ENCODE data around the gene ADRA2B. TPM values are rescaled to one million over a fixed set of nuclear protein-coding genes. Genes with fewer than 3 reads are reported as not detected.

ADRA2B gene
- polyA plus RNA-seq, 1 donor (not counting 4 experiments of a cell fraction or from before 2014, with no cell fraction given) = not detected

DNA sequence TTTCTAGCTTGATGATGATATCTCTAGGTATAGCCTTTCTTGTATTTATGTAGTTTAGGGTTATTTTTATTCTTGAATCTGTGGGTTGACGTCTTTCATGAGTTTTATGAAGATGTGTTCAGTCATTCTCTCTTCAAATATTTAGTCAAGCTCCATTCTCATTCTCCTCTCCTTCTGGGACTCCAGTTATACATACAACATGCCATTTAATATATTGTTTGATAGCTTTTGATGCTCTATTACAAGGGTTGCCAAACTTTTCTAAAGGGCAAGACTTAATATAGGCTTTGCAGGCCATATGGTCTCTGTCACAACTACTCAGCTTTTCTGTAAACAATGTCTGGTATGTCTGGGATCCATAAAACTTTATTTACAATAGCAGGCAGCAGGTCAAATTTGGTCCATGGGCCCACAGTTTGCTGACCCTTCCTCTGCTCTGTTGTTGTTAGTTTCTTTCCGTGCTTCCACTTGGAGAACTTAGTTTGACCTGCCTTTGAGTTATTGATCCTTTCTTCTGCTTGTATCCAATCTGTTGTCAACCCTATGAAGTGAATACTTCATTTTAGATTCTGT, 41.1 kb downstream of the ADRA2B start:
- H3K9me3 ChIP-seq (ENCODE audit: control insufficient read depth, low read depth, low read length) = no peaks in the 10 kb centered on the region
- no peaks in the 10 kb centered on the region for H3K36me3 ChIP-seq (ENCODE audit: control insufficient read depth in 2 of 2, extremely low read depth in 1 of 2, insufficient read depth in 2 of 2, low read length in 2 of 2)
- no peak overlapping the region for H3K27ac ChIP-seq (ENCODE audit: control insufficient read depth, insufficient read depth, low read length)
- TF ChIP-seq, protein P1, sequence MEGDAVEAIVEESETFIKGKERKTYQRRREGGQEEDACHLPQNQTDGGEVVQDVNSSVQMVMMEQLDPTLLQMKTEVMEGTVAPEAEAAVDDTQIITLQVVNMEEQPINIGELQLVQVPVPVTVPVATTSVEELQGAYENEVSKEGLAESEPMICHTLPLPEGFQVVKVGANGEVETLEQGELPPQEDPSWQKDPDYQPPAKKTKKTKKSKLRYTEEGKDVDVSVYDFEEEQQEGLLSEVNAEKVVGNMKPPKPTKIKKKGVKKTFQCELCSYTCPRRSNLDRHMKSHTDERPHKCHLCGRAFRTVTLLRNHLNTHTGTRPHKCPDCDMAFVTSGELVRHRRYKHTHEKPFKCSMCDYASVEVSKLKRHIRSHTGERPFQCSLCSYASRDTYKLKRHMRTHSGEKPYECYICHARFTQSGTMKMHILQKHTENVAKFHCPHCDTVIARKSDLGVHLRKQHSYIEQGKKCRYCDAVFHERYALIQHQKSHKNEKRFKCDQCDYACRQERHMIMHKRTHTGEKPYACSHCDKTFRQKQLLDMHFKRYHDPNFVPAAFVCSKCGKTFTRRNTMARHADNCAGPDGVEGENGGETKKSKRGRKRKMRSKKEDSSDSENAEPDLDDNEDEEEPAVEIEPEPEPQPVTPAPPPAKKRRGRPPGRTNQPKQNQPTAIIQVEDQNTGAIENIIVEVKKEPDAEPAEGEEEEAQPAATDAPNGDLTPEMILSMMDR (optimal IDR thresholded peaks at IDR 0.05 in 1 of 3, IDR thresholded peaks at IDR 0.05 in 1 of 3, conservative IDR thresholded peaks at IDR 0.05 in 1 of 3; ENCODE audit: extremely low read depth in 1 of 3, insufficient read depth in 2 of 3, low read length in 3 of 3) = no peak
- no peak overlapping the region for H2AFZ ChIP-seq (ENCODE audit: control insufficient read depth, low read length)
- dilution Hi-C loops (cut with MboI; ENCODE audit: extremely low pct_ligation_motif_present, low sequenced_read_pairs) = no loop called here
- H3K27me3 ChIP-seq (ENCODE audit: control insufficient read depth, extremely low read depth, insufficient read depth, low read length) = no peaks in the 10 kb centered on the region
- no peak overlapping the region for H3K9ac ChIP-seq (ENCODE audit: control insufficient read depth, extremely low read depth, insufficient read depth, low read length)
- no peaks in the 10 kb centered on the region for H3K79me2 ChIP-seq (ENCODE audit: control insufficient read depth, insufficient read depth, low read length)
- FAIRE-seq (no peak), DNase-seq (ENCODE audit: low read depth, low spot score) (no peak)
- H4K20me1 ChIP-seq (ENCODE audit: control insufficient read depth, extremely low read depth, insufficient read depth, low read length) = no peaks in the 10 kb centered on the region
- no peak overlapping the region for H3K4me3 ChIP-seq (ENCODE audit: control insufficient read depth in 2 of 3, extremely low read depth in 1 of 3, insufficient read depth in 2 of 3, low read depth in 1 of 3, low read length in 3 of 3)
- H3K4me1 ChIP-seq (ENCODE audit: control insufficient read depth, extremely low read depth, insufficient read depth, low read length) = no peaks in the 10 kb centered on the region
- no peaks in the 10 kb centered on the region for H3K9me1 ChIP-seq (ENCODE audit: control insufficient read depth, extremely low read depth, insufficient read depth, low read length)
- no peak overlapping the region for H3K4me2 ChIP-seq (ENCODE audit: control insufficient read depth, extremely low read depth, insufficient read depth, low read depth, low read length)

DNA sequence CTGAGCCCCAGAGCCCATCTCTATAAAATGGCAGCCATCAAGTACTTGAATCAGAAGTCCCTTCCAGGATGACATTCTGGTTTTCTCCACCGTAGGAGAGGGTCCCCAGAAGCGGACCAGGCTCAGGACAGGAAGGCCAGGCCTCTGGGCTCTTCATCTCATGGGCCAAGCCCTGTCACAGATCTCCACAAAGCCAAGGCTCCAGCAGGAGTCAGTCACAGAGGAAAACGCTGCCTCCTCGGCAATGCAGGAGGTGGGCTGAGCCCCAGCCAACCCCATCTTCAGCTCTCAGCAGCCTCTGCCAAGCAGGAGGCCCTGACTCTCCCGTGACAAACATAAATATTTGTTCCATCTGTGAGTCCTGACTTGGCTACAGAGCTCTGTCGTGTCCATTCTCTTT, 42.2 kb downstream of the ADRA2B start:
- no peak for TF ChIP-seq EZH2 (IDR thresholded peaks at IDR 0.05; ENCODE audit: low read length)
- TF ChIP-seq, protein P1 (optimal IDR thresholded peaks at IDR 0.05 in 1 of 3, IDR thresholded peaks at IDR 0.05 in 1 of 3, conservative IDR thresholded peaks at IDR 0.05 in 1 of 3; ENCODE audit: extremely low read depth in 1 of 3, insufficient read depth in 2 of 3, low read length in 3 of 3) = no peak
- H3K4me1 ChIP-seq (ENCODE audit: control insufficient read depth, extremely low read depth, insufficient read depth, low read length) = no peaks in the 10 kb centered on the region
- no peak overlapping the region for H3K27ac ChIP-seq (ENCODE audit: control insufficient read depth, insufficient read depth, low read length)
- no peak overlapping the region for H3K4me3 ChIP-seq (ENCODE audit: control insufficient read depth in 2 of 3, extremely low read depth in 1 of 3, insufficient read depth in 2 of 3, low read depth in 1 of 3, low read length in 3 of 3)
- H3K27me3 ChIP-seq (ENCODE audit: control insufficient read depth, extremely low read depth, insufficient read depth, low read length) = no peaks in the 10 kb centered on the region
- no peaks in the 10 kb centered on the region for H3K79me2 ChIP-seq (ENCODE audit: control insufficient read depth, insufficient read depth, low read length)
- no peaks in the 10 kb centered on the region for H3K9me3 ChIP-seq (ENCODE audit: control insufficient read depth, low read depth, low read length)
- H4K20me1 ChIP-seq (ENCODE audit: control insufficient read depth, extremely low read depth, insufficient read depth, low read length) = no peaks in the 10 kb centered on the region
- no peak overlapping the region for H2AFZ ChIP-seq (ENCODE audit: control insufficient read depth, low read length)
- H3K36me3 ChIP-seq (ENCODE audit: control insufficient read depth in 2 of 2, extremely low read depth in 1 of 2, insufficient read depth in 2 of 2, low read length in 2 of 2) = no peaks in the 10 kb centered on the region
- dilution Hi-C loops (cut with MboI; ENCODE audit: extremely low pct_ligation_motif_present, low sequenced_read_pairs) = no loop called here
- no peak overlapping the region for H3K4me2 ChIP-seq (ENCODE audit: control insufficient read depth, extremely low read depth, insufficient read depth, low read depth, low read length)
- FAIRE-seq = no peak
- no peak for DNase-seq (ENCODE audit: low read depth, low spot score)
- H3K9me1 ChIP-seq (ENCODE audit: control insufficient read depth, extremely low read depth, insufficient read depth, low read length) = no peaks in the 10 kb centered on the region
- H3K9ac ChIP-seq (ENCODE audit: control insufficient read depth, extremely low read depth, insufficient read depth, low read length) = no peak overlapping the region
